NCI-H460 (cell line): ENCODE results near the gene TAF5. TPM values are rescaled to one million over a fixed set of nuclear protein-coding genes. Genes with fewer than 3 reads are reported as not detected.
"Not testable (repeated sequence)": the region's sequence is repeated elsewhere in the genome, so short reads cannot be mapped to it uniquely, and the experiment has no call there.

Experiments
- DNase-seq: peaks from one replicate; pipeline ENCODE4 v3.0.0-alpha.2; 2016; ENCODE audit warnings: low read depth; ENCODE audit errors: extremely low read depth
- total RNA-seq: library from RNA; depleted of rRNA; stranded (reverse); fragments of >200 nt; shearing (Covaris generic); gene quantifications from 2 replicates; pipeline ENCODE4 v1.2.3, GENCODE V29; 2014; rRNA removed

TAF5 gene
- total RNA-seq, 1 experiment from 2014 or later = 9.1 TPM

DNA sequence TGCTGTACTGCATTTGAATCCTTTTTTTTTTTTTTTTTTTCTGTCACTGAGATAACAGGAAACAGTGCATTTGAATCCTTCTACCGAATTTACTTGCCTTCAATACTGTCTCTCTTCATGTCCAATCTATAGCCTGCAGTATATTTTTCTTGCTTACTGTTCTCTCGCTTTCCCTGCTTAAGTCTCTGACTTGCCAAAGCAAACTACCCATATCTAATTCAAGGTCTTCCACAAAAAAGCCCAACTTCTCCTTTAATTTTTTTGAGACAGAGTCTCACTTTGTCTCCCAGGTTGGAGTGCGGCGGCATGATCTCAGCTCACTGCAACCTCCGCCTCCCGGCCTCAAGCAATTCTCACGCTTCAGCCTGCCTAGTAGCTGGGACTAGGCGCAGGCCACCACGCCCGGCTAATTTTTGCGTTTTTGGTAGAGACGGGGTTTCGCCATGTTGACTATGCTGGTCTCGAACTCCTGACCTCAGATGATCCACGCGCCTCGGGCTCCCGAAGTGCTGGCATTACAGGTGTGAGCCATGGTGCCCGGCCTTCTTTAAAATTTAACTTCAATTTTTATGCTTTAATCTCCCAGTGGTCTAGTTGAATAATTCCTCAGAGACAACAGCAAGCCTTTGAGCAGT, 29.5 kb downstream of the TAF5 start:
- no peak for DNase-seq

DNA sequence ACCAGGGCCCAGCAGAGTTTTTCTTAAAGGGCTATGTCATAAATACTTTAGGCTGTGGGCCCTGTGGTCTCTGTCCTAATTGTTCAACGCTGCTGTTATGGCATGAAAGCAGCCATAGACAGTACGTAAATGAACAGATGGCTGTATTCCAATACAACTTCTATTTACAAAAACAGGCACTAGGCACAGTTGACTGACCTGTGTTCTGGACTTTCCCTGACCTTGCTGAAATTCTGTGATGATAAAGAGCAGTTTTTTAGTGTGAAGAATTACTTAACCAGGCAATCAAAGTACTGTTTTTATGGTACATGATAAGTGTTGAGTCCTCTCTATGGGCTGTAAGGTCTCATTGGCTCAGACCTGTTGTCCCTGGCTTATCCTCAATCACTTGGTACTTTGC, 45.8 kb downstream of the TAF5 start:
- DNase-seq = no peak

DNA sequence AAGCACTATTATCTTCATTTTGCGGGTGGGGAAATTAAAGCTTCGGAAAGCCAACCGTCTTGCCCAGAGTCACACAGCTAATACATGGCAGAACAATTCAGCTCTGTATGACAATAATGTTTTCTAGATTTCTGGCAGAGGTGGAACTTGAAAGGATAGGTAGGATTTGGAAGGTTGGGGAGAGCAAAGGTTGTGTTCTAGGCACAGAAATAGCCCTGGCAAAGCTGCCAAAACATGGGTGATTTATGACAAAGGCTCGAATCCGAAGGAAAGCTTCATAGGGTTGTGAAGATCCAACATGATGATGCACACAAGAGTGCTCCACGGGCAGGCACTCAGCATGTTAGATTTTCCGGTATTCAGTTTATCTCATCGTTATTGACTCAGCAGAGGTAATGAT, 47.8 kb downstream of the TAF5 start:
- DNase-seq = no peak

DNA sequence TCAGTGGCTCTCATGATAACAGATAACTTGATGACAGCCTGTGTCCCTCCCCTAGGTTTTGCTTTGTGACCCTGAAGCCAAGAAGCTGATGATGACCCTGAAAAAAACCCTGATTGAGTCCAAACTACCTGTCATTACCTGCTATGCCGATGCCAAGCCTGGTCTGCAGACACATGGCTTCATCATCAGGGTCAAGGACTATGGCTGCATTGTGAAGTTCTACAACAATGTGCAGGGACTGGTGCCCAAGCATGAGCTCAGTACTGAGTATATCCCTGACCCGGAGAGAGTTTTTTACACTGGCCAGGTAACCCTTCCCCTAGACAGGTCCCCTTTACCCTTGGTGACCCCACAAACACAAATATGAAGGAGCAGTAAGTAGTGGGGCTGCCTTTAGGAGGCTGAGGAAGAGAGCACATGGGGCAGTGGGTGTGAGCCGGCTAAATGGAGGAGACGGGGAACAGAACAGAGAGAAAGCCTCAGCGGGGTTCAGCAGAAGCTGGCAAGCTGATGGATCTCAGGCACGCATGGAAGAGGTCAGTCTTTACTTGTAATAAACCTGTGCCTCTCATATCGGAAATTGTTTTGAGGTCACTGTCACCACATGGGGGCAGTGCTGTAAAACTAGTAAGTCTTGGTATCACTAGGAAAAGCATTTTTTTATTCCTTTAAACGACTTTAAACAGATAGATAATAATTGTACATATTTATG, 48.8 kb downstream of the TAF5 start:
- DNase-seq = peak; percentile 64

DNA sequence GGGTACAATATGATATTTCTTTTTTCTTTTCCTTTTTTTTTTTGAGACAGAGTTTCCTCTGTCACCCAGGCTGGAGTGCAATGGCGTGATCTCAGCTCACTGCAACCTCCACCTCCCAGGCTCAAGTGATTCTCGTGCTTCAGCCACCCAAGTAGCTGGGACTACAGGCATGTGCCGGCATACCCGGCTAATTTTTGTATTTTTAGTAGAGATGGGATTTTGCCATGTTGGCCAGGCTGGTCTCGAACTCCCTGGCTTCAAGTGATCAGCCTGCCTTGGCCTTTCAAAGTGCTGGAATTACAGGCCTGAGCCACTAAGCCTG, 49.3 kb downstream of the TAF5 start:
- not testable (repeated sequence) for DNase-seq

DNA sequence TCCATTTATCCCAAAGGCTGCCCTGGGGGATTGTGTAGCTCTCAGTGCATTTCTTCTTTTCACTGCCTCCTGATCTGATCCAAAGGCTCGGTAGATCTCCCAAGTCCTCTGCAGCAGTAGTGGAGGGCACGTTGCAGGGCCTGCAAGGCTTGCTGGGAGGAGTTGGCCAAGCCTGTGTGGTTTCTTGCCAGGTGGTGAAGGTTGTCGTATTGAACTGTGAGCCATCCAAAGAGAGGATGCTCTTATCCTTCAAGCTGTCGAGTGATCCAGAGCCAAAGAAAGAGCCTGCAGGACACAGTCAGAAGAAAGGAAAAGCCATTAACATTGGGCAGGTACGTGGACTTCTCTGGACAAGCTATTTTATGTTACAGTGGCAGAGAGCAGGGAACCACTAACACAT, 49.8 kb downstream of the TAF5 start:
- DNase-seq = no peak

DNA sequence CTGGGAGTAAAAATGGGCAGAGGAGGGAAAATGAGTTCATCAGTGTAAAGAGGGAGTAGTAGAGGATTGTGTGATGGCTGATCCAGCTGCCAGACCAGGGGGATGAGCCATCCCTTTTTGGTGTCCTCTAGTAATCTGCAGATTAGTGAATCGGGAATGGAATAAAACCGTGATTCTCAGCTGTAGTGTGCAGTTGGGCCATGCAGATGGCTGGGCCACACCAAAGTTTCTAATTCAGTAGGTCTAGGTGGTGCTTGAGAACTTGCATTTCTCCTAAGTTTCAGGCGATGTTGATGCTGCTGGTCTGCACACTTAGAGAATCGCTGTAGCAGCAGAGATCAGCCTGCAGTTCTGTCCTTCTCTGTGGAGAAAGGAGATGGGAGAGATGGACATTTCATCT, 51.3 kb downstream of the TAF5 start:
- no peak for DNase-seq

DNA sequence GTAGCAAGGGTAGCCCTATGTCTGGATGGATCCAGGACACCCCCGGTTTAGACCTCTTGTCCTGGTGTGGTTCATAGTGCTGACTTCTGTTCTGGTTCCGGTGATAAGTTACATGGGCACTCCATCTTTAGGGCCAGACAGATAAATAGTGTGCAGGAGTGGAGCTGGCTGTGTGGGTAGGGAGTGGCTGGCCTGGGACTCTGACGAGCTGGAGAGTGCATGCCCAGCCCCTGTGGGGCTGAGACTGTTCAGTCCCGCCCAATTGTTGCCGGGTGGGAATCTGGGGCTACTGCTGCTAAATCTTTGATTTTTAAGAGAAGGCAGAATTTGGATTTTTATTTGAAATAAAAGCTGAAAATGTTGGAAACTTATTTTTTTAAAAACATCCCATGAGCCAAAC, 56.0 kb downstream of the TAF5 start:
- DNase-seq = no peak

DNA sequence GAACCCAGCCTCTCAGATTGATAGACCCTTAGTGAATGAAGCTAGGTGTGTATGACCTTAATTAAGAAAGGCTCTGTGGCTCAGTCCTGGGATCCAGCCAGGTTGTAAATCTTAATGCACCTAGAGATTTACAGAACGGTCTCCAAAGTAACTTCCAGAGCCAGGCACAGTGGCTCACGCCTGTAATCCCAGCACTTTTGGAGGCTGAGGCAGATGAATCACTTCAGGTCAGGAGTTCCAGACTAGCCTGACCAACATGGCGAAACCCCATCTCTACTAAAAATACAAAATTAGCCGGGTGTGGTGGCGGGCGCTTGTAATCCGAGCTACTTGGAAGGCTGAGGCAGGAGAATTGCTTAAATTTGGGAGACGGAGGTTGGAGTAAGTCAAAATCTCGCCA, 60.1 kb downstream of the TAF5 start:
- no peak for DNase-seq

DNA sequence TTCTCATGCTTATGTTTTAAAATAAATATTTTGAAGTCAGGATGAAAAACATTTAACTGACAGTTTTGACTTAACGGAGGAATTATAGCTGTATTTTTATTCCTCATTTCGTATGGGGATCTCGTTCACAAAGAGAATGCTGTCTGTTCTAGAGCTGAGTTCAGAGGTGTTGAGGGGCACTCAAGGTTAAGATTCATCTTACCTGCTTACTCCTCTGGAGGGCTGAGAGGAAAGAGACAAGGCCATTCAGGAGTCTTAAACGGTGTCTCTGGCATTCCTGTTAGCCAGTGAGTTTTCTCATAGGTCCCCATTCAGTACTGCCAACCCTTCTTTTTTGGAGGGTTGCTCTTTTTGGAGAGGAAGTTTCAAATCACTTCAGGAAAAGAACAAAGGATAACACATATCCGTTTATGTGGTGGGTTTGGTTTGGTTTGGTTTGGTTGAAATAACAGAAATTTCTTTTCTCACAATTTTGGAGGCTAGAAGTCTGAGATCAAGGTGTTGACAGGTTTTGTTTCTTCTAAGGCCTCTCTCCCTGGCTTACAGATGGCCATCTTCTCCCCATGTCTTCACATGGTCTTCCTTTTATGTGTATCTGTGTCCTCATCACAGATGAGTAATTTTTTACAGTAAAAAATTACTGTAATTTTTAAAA, 61.3 kb downstream of the TAF5 start:
- no peak for DNase-seq

DNA sequence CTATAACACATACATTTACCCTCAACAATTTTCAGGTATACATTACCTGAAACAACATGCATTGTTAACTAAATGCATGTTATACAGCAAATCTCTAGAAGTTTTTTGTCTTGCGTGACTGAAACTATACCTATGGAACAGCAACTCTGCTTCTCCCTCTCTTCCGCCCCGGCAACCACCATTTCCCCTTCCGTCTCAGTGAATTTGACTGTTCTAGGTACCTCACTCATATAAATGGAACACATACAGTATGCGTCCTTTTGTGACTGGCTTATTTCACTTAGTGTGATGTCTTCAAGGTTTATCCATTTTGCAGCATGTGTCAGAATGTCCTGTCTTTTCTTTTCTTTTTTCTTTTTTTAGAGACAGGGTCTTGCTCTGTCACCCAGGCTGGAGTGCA, 61.9 kb downstream of the TAF5 start:
- DNase-seq = no peak

DNA sequence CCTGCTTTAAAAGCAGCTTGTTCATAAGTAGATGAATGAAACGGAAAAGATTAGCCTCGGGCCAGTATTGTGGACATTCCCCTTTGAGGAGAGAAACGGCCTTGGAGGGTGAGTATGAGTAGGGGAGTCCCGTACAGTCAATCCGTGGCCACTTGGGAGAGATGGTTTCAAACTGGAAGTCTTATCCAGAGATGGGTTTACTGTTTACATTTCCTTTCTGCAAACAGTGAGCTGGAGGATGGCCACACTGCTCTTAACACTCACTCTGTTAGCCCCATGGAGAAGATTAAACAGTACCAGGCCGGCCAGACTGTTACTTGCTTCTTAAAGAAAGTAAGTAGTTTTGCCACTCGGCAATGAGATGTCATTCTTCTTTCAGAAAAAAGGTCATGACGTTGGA, 64.1 kb downstream of the TAF5 start:
- no peak for DNase-seq

DNA sequence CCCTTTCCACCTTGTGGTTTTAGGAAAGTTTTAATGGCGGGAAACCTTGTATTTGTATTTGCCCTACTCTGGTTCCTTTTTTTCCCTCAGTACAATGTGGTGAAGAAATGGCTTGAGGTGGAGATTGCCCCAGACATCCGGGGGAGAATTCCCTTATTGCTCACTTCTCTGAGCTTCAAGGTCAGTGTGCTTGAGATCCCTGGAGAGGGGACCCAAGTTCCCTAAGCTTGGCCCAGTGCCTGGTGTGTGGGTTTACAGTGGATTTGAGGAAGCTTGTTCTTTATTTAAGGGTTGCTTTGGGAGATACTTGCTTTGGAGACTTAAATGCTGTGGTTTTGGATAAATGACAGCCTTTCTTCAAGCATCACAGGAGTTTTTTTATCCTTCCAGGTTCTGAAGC, 66.1 kb downstream of the TAF5 start:
- DNase-seq = no peak

Other genes starting within 250 kb of the TAF5 start
- gene NT5C2, start 174.7 kb upstream of the TAF5 start, total RNA-seq = 170 and 220 TPM in 2 replicates
- 0.17 and 0.29 TPM in 2 replicates for gene RPEL1, start 122.1 kb upstream of the TAF5 start, total RNA-seq
- gene INA, start 90.8 kb upstream of the TAF5 start, total RNA-seq = not detected in 2 replicates
- 12.9 and 15.3 TPM in 2 replicates for gene PCGF6, start 16.8 kb upstream of the TAF5 start, total RNA-seq
- gene ATP5MK, start 28.5 kb downstream of the TAF5 start, total RNA-seq = 409 and 479 TPM in 2 replicates
- 45.6 and 51.4 TPM in 2 replicates for gene PDCD11, start 28.6 kb downstream of the TAF5 start, total RNA-seq
- 16.6 and 18.1 TPM in 2 replicates for gene CALHM2, start 84.4 kb downstream of the TAF5 start, total RNA-seq
- gene CALHM1, start 90.9 kb downstream of the TAF5 start, total RNA-seq = not detected in 2 replicates
- not detected in 2 replicates for gene CALHM3, start 111.3 kb downstream of the TAF5 start, total RNA-seq
- 0.14 TPM in 1 of 2 replicates, not detected in the other for gene NEURL1, start 125.7 kb downstream of the TAF5 start, total RNA-seq